MM.1S (cell line): Measurements from ENCODE around the gene EFCAB10.

ENCODE experiments used
- EZH2 ChIP-seq: fragments of 300-600 bp; sonication (generic); optimal IDR thresholded peaks from 2 replicates; pipeline ENCODE3; 2017; ENCODE audit warnings: low read depth, mild to moderate bottlenecking, antibody characterized with exemption, low read length, mixed read lengths
- TF ChIP-seq, protein P1 (sequence below): fragments of 300-600 bp; sonication (generic); IDR thresholded peaks from 2 replicates; pipeline ENCODE4 v1.5.1; 2016; ENCODE audit warnings: antibody characterized with exemption, low read length, mixed read lengths

DNA sequence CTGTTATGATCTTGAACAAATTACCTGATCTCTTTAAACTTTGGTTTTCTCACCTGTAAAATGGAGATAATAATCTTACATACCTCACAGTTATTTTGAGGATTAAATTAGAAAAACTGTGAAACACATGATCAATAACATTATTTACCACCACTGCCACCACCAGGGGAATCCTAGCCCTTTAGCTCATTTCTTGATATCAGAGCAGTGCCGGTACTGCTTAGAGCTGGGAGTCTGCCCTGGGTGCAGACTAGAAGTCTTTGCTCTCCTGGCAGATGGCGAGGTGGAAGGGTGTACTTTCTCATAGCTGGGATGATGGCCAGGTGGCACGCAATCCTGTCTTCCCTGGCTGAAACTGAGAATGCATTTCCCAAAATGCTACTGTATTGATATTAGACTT is 12.7 kb upstream of the EFCAB10 start:
- no peak for TF ChIP-seq EZH2
- TF ChIP-seq, protein P1, sequence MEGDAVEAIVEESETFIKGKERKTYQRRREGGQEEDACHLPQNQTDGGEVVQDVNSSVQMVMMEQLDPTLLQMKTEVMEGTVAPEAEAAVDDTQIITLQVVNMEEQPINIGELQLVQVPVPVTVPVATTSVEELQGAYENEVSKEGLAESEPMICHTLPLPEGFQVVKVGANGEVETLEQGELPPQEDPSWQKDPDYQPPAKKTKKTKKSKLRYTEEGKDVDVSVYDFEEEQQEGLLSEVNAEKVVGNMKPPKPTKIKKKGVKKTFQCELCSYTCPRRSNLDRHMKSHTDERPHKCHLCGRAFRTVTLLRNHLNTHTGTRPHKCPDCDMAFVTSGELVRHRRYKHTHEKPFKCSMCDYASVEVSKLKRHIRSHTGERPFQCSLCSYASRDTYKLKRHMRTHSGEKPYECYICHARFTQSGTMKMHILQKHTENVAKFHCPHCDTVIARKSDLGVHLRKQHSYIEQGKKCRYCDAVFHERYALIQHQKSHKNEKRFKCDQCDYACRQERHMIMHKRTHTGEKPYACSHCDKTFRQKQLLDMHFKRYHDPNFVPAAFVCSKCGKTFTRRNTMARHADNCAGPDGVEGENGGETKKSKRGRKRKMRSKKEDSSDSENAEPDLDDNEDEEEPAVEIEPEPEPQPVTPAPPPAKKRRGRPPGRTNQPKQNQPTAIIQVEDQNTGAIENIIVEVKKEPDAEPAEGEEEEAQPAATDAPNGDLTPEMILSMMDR = peak; percentile 49
